ENCODE results near the gene NEMP1.

GRCh38 chr12:57005980-57006808 is 72.4 kb downstream of the NEMP1 start, which contains the start of gene ZBTB39:
- TF ChIP-seq CTCF (IDR thresholded peaks at IDR 0.05) (peak; percentile 50 to 78 (median 58)), POLR2A (IDR thresholded peaks at IDR 0.05) (peak; percentile 34)

All from right lobe of liver (tissue), 4 donors.